A549 (cell line): Measurements from ENCODE around the gene KRT76.
"Not testable (repeated sequence)": the region's sequence is repeated elsewhere in the genome, so short reads cannot be mapped to it uniquely, and the experiment has no call there.

Source experiments
- CBX8 ChIP-seq: fragments of 200-600 bp; sonication (generic); IDR thresholded peaks from 2 replicates; pipeline ENCODE4 v1.6.1; 2016
- EHF ChIP-seq: fragments of 250-450 bp; sonication (Bioruptor Pico); IDR thresholded peaks from 2 replicates; pipeline ENCODE4 v1.5.0; 2020; ENCODE audit warnings: mild to moderate bottlenecking
- KDM1A ChIP-seq: fragments of 200-600 bp; sonication (generic); IDR thresholded peaks from 2 replicates; pipeline ENCODE4 v1.6.1; 2016; ENCODE audit warnings: low read depth, mild to moderate bottlenecking
- RAD21 ChIP-seq, 2 experiments: fragments of >200 bp in 1 of 2; sonication (Bioruptor Twin) in 1 of 2; formaldehyde crosslinking in 1 of 2; IDR thresholded peaks in 1 of 2; conservative IDR thresholded peaks in 1 of 2; 2 replicates in 1 of 2; 3 replicates in 1 of 2; pipeline ENCODE4 v1.6.1; 2012 to 2018; ENCODE audit warnings: inconsistent platforms in 1 of 2
- TF ChIP-seq, protein P1 (sequence below): fragments of >200 bp; sonication (Bioruptor Twin); formaldehyde crosslinking; IDR thresholded peaks from 3 replicates; pipeline ENCODE4 v1.5.1; 2016
- TF ChIP-seq, protein P2 (sequence below): IDR thresholded peaks from 2 replicates; pipeline ENCODE4 v1.6.1; 2012
- TF ChIP-seq, protein P3 (sequence below): fragments of 200-600 bp; sonication (generic); IDR thresholded peaks from 2 replicates; pipeline ENCODE4 v1.6.1; 2016; ENCODE audit warnings: antibody characterized with exemption, mild to moderate bottlenecking, moderate library complexity

DNA sequence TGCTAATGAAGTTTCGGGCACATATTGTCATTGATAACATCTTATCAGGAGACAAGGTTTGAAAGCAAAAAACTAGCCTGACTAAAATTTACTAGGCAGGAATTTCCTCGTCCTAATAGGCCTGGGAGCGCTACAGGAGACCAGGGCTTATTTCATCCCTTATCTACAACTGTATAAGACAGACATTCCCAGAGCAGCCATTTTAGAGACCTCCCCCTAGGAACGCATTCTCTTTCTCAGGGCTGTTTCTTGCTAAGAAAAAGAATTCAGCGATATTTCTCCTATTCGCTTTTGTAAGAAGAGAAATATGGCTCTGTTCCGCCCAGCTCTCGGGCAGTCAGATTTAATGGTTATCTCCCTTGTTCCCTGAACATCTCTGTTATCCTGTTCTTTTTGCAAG, 15.9 kb downstream of the KRT76 start:
- not testable (repeated sequence) for TF ChIP-seq KDM1A; RAD21 (conservative IDR thresholded peaks at IDR 0.05 in 1 of 2, IDR thresholded peaks at IDR 0.05 in 1 of 2); CBX8; EHF (CRISPR knock-in tag)
- TF ChIP-seq, protein P1, sequence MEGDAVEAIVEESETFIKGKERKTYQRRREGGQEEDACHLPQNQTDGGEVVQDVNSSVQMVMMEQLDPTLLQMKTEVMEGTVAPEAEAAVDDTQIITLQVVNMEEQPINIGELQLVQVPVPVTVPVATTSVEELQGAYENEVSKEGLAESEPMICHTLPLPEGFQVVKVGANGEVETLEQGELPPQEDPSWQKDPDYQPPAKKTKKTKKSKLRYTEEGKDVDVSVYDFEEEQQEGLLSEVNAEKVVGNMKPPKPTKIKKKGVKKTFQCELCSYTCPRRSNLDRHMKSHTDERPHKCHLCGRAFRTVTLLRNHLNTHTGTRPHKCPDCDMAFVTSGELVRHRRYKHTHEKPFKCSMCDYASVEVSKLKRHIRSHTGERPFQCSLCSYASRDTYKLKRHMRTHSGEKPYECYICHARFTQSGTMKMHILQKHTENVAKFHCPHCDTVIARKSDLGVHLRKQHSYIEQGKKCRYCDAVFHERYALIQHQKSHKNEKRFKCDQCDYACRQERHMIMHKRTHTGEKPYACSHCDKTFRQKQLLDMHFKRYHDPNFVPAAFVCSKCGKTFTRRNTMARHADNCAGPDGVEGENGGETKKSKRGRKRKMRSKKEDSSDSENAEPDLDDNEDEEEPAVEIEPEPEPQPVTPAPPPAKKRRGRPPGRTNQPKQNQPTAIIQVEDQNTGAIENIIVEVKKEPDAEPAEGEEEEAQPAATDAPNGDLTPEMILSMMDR, result not testable (repeated sequence)
- TF ChIP-seq, protein P2, sequence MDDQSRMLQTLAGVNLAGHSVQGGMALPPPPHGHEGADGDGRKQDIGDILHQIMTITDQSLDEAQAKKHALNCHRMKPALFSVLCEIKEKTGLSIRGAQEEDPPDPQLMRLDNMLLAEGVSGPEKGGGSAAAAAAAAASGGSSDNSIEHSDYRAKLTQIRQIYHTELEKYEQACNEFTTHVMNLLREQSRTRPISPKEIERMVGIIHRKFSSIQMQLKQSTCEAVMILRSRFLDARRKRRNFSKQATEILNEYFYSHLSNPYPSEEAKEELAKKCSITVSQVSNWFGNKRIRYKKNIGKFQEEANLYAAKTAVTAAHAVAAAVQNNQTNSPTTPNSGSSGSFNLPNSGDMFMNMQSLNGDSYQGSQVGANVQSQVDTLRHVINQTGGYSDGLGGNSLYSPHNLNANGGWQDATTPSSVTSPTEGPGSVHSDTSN, result not testable (repeated sequence)
- TF ChIP-seq, protein P3, sequence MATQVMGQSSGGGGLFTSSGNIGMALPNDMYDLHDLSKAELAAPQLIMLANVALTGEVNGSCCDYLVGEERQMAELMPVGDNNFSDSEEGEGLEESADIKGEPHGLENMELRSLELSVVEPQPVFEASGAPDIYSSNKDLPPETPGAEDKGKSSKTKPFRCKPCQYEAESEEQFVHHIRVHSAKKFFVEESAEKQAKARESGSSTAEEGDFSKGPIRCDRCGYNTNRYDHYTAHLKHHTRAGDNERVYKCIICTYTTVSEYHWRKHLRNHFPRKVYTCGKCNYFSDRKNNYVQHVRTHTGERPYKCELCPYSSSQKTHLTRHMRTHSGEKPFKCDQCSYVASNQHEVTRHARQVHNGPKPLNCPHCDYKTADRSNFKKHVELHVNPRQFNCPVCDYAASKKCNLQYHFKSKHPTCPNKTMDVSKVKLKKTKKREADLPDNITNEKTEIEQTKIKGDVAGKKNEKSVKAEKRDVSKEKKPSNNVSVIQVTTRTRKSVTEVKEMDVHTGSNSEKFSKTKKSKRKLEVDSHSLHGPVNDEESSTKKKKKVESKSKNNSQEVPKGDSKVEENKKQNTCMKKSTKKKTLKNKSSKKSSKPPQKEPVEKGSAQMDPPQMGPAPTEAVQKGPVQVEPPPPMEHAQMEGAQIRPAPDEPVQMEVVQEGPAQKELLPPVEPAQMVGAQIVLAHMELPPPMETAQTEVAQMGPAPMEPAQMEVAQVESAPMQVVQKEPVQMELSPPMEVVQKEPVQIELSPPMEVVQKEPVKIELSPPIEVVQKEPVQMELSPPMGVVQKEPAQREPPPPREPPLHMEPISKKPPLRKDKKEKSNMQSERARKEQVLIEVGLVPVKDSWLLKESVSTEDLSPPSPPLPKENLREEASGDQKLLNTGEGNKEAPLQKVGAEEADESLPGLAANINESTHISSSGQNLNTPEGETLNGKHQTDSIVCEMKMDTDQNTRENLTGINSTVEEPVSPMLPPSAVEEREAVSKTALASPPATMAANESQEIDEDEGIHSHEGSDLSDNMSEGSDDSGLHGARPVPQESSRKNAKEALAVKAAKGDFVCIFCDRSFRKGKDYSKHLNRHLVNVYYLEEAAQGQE, result not testable (repeated sequence)
